ENCODE data around the gene ANXA5.

Gene ANXA5

DNA sequence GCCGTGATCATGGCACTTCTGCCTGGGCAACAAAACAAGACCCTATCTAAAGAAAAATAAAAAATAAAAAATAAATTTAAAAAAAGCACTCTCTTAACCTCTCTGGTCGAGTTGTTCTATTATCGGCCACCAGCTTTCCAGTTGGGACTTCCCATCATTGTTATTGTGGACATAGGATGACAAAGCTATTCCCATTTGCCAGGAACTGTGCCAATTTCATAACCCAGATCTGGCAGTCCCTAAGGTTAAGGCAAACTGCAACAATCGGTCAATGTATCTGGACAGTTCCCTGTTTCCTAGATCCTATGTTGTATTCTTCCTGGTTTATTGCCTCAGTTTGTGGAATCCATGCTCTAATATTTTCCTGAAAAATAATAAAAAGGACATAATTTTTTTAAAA is 17.8 kb upstream of the ANXA5 start:
- Histone ChIP-seq H3K36me3 (ENCODE audit: insufficient read depth, low read length) (no peaks in the 10 kb centered on the region), H3K27ac (ENCODE audit: low read length) (no peak overlapping the region), H3K4me3 (ENCODE audit: low read depth in 1 of 2, low read length in 2 of 2) (no peak overlapping the region), H3K9me3 (ENCODE audit: insufficient read depth, low read length, severe bottlenecking) (no peaks in the 10 kb centered on the region), H3K79me2 (ENCODE audit: insufficient read depth, low read length) (no peaks in the 10 kb centered on the region), H3K9ac (ENCODE audit: low read depth, low read length) (no peak overlapping the region), H2AFZ (ENCODE audit: low read depth, low read length) (no peak overlapping the region), H4K20me1 (ENCODE audit: insufficient read depth, low read length) (no peaks in the 10 kb centered on the region), H3K27me3 (ENCODE audit: insufficient read depth, low read length, poor library complexity) (peaks cover 14% of the 10 kb centered on the region), H3K4me1 (ENCODE audit: insufficient read depth, low read length) (no peaks in the 10 kb centered on the region), H3K4me2 (ENCODE audit: insufficient read depth, low read length) (no peak overlapping the region)
- ATAC-seq (ENCODE audit: insufficient read depth, low read depth) (no peak), DNase-seq (no peak)
- TF ChIP-seq, protein P1, sequence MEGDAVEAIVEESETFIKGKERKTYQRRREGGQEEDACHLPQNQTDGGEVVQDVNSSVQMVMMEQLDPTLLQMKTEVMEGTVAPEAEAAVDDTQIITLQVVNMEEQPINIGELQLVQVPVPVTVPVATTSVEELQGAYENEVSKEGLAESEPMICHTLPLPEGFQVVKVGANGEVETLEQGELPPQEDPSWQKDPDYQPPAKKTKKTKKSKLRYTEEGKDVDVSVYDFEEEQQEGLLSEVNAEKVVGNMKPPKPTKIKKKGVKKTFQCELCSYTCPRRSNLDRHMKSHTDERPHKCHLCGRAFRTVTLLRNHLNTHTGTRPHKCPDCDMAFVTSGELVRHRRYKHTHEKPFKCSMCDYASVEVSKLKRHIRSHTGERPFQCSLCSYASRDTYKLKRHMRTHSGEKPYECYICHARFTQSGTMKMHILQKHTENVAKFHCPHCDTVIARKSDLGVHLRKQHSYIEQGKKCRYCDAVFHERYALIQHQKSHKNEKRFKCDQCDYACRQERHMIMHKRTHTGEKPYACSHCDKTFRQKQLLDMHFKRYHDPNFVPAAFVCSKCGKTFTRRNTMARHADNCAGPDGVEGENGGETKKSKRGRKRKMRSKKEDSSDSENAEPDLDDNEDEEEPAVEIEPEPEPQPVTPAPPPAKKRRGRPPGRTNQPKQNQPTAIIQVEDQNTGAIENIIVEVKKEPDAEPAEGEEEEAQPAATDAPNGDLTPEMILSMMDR (IDR thresholded peaks at IDR 0.05; ENCODE audit: borderline replicate concordance, extremely low read depth, low read length, poor library complexity, severe bottlenecking) = no peak
- TF ChIP-seq EZH2 (IDR thresholded peaks at IDR 0.05; ENCODE audit: borderline replicate concordance, low read depth, low read length, severe bottlenecking) = no peak

DNA sequence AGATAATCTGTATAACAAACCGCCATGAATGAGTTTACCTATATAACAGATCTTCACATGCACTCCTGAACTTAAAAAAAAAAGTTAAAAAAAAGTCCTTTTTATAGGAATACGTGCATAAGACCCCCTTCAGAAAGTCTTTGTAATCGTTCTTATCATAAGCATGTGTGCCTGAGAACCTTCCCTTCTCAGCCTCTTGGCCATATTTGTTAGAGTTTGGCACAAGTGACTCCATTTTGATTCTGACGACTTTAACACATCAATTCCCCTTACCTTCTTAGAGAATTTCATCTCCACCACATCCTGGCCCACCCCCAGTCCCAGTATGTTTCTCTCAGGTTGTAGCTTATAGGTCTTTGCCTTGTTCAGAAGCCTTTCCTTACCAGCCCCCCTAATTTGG is 16.0 kb upstream of the ANXA5 start:
- no peaks in the 10 kb centered on the region for H3K79me2 ChIP-seq (ENCODE audit: insufficient read depth, low read length)
- ATAC-seq (ENCODE audit: insufficient read depth, low read depth) (no peak), DNase-seq (no peak)
- no peak overlapping the region for H3K4me2 ChIP-seq (ENCODE audit: insufficient read depth, low read length)
- no peak overlapping the region for H3K27ac ChIP-seq (ENCODE audit: low read length)
- peaks cover 14% of the 10 kb centered on the region for H3K27me3 ChIP-seq (ENCODE audit: insufficient read depth, low read length, poor library complexity)
- no peaks in the 10 kb centered on the region for H4K20me1 ChIP-seq (ENCODE audit: insufficient read depth, low read length)
- no peak for TF ChIP-seq EZH2 (IDR thresholded peaks at IDR 0.05; ENCODE audit: borderline replicate concordance, low read depth, low read length, severe bottlenecking)
- H2AFZ ChIP-seq (ENCODE audit: low read depth, low read length) = no peak overlapping the region
- H3K4me1 ChIP-seq (ENCODE audit: insufficient read depth, low read length) = no peaks in the 10 kb centered on the region
- H3K36me3 ChIP-seq (ENCODE audit: insufficient read depth, low read length) = no peaks in the 10 kb centered on the region
- H3K9ac ChIP-seq (ENCODE audit: low read depth, low read length) = no peak overlapping the region
- H3K9me3 ChIP-seq (ENCODE audit: insufficient read depth, low read length, severe bottlenecking) = no peaks in the 10 kb centered on the region
- no peak overlapping the region for H3K4me3 ChIP-seq (ENCODE audit: low read depth in 1 of 2, low read length in 2 of 2)

DNA sequence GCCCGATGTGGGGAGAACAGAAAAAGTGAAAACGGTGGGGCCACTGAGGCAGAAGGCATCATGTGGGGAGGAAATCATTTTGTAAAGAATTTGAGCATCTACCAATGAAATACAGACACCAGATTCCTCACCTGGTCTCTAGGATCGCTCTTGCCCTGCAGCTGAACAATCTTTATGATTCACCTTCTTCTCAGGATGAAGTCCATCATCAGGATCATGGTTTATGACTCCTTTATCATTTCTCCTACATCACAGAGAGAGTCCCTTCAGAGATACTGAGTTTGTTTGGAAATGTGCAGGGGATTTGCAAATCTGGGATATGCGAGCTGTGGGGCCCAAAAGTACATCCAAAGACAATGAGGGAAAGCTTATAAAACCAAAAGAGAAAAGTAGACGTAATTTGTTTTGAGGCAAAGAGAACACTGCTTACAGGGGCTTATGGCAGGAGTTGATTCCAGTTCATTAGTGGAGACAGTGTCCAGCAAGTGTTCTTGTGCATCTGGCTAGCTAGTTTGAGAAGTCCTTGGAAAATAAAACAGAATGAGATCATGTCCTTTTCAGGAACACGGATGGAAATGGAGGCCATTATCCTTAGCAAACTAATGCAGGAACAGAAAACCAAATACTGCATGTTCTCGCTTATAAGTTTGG is 15.3 kb upstream of the ANXA5 start:
- no peak for ATAC-seq (ENCODE audit: insufficient read depth, low read depth)
- Histone ChIP-seq H3K27me3 (ENCODE audit: insufficient read depth, low read length, poor library complexity) (peaks cover 14% of the 10 kb centered on the region), H3K4me3 (ENCODE audit: low read depth in 1 of 2, low read length in 2 of 2) (no peak overlapping the region), H3K4me2 (ENCODE audit: insufficient read depth, low read length) (no peak overlapping the region), H3K9me3 (ENCODE audit: insufficient read depth, low read length, severe bottlenecking) (no peaks in the 10 kb centered on the region), H3K4me1 (ENCODE audit: insufficient read depth, low read length) (no peaks in the 10 kb centered on the region), H3K79me2 (ENCODE audit: insufficient read depth, low read length) (no peaks in the 10 kb centered on the region), H3K36me3 (ENCODE audit: insufficient read depth, low read length) (no peaks in the 10 kb centered on the region), H3K9ac (ENCODE audit: low read depth, low read length) (no peak overlapping the region), H3K27ac (ENCODE audit: low read length) (no peak overlapping the region), H4K20me1 (ENCODE audit: insufficient read depth, low read length) (no peaks in the 10 kb centered on the region), H2AFZ (ENCODE audit: low read depth, low read length) (no peak overlapping the region)
- no peak for TF ChIP-seq EZH2 (IDR thresholded peaks at IDR 0.05; ENCODE audit: borderline replicate concordance, low read depth, low read length, severe bottlenecking)
- TF ChIP-seq, protein P1 (IDR thresholded peaks at IDR 0.05; ENCODE audit: borderline replicate concordance, extremely low read depth, low read length, poor library complexity, severe bottlenecking) = no peak
- DNase-seq = no peak

DNA sequence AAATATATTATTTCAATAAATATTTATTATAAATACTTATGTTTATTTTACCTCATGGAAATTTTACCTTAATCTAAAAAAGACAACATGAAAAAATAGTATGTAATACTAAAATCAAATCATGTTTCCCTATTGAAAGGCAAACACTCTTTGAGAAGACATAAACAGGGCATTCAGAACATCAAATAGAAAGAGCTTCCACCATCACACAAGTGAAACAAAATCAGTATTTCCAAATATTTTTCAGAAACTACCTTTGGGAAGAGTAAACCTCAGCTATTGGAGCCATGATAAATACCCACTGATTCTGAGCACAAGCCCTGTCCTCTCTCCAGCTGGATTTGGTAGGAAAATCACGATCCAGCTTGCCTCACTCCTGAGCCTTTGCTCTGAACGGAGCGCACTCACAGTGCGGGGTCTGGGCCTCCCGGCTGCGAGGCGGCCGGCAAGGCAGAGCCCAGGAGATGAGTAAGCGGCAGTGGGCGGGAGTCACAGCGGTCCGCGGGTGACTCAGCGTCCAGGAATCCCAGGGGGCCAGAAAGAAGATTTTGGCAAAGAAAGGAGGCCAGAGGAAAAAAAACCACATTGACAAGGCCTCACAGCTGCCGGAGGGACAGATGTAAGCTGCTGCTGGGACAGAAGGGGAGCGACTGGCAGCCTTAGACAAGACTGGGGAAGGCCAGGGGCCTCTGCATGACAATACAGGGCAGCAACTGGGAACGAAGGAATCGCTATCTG is 14.7 kb upstream of the ANXA5 start:
- no peak overlapping the region for H2AFZ ChIP-seq (ENCODE audit: low read depth, low read length)
- DNase-seq (no peak), ATAC-seq (ENCODE audit: insufficient read depth, low read depth) (no peak)
- H3K9ac ChIP-seq (ENCODE audit: low read depth, low read length) = no peak overlapping the region
- peaks cover 9% of the 10 kb centered on the region for H3K27me3 ChIP-seq (ENCODE audit: insufficient read depth, low read length, poor library complexity)
- no peaks in the 10 kb centered on the region for H3K4me1 ChIP-seq (ENCODE audit: insufficient read depth, low read length)
- H3K79me2 ChIP-seq (ENCODE audit: insufficient read depth, low read length) = no peaks in the 10 kb centered on the region
- no peaks in the 10 kb centered on the region for H3K9me3 ChIP-seq (ENCODE audit: insufficient read depth, low read length, severe bottlenecking)
- no peak for TF ChIP-seq EZH2 (IDR thresholded peaks at IDR 0.05; ENCODE audit: borderline replicate concordance, low read depth, low read length, severe bottlenecking)
- TF ChIP-seq, protein P1 (IDR thresholded peaks at IDR 0.05; ENCODE audit: borderline replicate concordance, extremely low read depth, low read length, poor library complexity, severe bottlenecking) = no peak
- no peak overlapping the region for H3K4me3 ChIP-seq (ENCODE audit: low read depth in 1 of 2, low read length in 2 of 2)
- no peak overlapping the region for H3K27ac ChIP-seq (ENCODE audit: low read length)
- no peaks in the 10 kb centered on the region for H4K20me1 ChIP-seq (ENCODE audit: insufficient read depth, low read length)
- no peak overlapping the region for H3K4me2 ChIP-seq (ENCODE audit: insufficient read depth, low read length)
- H3K36me3 ChIP-seq (ENCODE audit: insufficient read depth, low read length) = no peaks in the 10 kb centered on the region
